Left ventricle myocardium inferior (tissue), 1 donor: ENCODE data around the gene FANCC. TPM values are rescaled to one million over a fixed set of nuclear protein-coding genes. Genes with fewer than 3 reads are reported as not detected.

Source experiments
- DNase-seq: peaks from one replicate; pipeline ENCODE4 v3.0.0-alpha.2; 2020
- H3K27ac ChIP-seq: fragments of 200-600 bp; replicated peaks from 2 replicates; pipeline ENCODE4 v1.8.0; 2021
- H3K27me3 ChIP-seq: fragments of 200-600 bp; 2 replicates; pipeline ENCODE4 v1.8.0; 2021; ENCODE audit warnings: low read depth
- H3K36me3 ChIP-seq: fragments of 200-600 bp; 2 replicates; pipeline ENCODE4 v1.8.0; 2021
- H3K4me1 ChIP-seq: fragments of 200-600 bp; 2 replicates; pipeline ENCODE4 v1.8.0; 2021
- H3K4me3 ChIP-seq: fragments of 200-600 bp; 2 replicates; pipeline ENCODE4 v1.8.0; 2021; ENCODE audit warnings: mild to moderate bottlenecking, moderate library complexity
- H3K9me3 ChIP-seq: fragments of 200-600 bp; replicated peaks from 2 replicates; pipeline ENCODE4 v1.8.0; 2021
- intact Hi-C: fragments of 100-400 bp; cut with micrococcal nuclease; formaldehyde crosslinking; loops from one replicate; pipeline ENCODE4 v1.11.0; 2022
- total RNA-seq: library from RNA; stranded (reverse); fragmentation: NEBNext Ultra II Directional; extraction: Animal tissue kit (Norgen Biotek cat#: 25700); gene quantifications from one replicate; pipeline ENCODE4 v1.2.1, GENCODE V29; 2021
- TF ChIP-seq, protein P1 (sequence below): fragments of 200-600 bp; IDR thresholded peaks from 2 replicates; pipeline ENCODE4 v1.8.0; 2021; ENCODE audit warnings: antibody characterized with exemption, mild to moderate bottlenecking, borderline replicate concordance
- donor health status: DM: no; HTN: yes; CAD: no; lungs with severe emphysema.

Gene FANCC
- total RNA-seq, 1 donor from 2014 or later, result 4.1 TPM

DNA sequence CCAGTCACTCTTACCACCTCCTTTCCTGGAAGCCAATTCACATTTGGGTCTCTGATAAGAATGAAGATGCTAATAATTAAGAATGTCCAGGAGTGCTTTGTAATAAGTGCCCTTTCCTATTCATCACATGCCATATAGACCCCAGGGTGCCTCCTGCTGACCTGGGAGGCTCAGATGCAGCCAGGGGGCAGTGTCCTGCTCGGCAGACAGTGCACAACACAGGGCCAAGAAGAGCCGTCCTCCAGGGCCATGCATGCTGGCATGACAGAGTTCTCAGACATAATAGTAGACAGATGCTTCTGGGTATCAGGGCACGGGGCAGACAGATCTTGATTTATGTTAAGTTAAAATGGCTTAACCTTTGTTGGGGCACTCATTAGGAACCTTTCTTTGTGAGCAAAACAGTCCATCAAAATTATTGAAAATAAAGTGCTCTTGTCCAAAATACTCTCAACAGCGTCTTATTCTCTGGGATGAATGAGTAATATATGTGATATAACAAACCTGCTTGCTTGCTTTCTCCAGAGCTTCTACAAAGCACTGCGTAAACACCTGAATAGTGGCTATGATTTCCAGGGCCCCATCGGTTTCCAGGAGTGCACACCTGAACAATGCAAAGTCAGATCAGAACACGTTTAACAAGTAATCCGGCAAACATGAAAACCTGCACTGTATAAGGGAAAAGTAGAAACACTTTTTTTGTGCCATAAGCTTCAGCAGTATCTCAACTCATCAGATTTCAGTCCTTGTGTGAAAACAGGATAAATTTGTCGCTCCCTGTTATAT, 192.7 kb downstream of the FANCC start:
- Histone ChIP-seq H3K36me3 (no peaks in the 10 kb centered on the region), H3K4me1 (peaks cover 20% of the 10 kb centered on the region), H3K27ac (no peak overlapping the region), H3K4me3 (no peak overlapping the region), H3K27me3 (no peaks in the 10 kb centered on the region), H3K9me3 (no peaks in the 10 kb centered on the region)
- intact Hi-C loops, result loop anchor here (5.0 kb wide), 1 partner anchor 342 kb away; no protein-coding TSS in a partner anchor
- DNase-seq, result no peak
- TF ChIP-seq, protein P1, sequence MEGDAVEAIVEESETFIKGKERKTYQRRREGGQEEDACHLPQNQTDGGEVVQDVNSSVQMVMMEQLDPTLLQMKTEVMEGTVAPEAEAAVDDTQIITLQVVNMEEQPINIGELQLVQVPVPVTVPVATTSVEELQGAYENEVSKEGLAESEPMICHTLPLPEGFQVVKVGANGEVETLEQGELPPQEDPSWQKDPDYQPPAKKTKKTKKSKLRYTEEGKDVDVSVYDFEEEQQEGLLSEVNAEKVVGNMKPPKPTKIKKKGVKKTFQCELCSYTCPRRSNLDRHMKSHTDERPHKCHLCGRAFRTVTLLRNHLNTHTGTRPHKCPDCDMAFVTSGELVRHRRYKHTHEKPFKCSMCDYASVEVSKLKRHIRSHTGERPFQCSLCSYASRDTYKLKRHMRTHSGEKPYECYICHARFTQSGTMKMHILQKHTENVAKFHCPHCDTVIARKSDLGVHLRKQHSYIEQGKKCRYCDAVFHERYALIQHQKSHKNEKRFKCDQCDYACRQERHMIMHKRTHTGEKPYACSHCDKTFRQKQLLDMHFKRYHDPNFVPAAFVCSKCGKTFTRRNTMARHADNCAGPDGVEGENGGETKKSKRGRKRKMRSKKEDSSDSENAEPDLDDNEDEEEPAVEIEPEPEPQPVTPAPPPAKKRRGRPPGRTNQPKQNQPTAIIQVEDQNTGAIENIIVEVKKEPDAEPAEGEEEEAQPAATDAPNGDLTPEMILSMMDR, result peak; percentile 43

GRCh38 chr9:95120781-95121370, 196.6 kb downstream of the FANCC start:
- intact Hi-C loops, result no loop called here
- TF ChIP-seq, protein P1, result no peak
- DNase-seq, result no peak
- Histone ChIP-seq H3K27me3 (no peaks in the 10 kb centered on the region), H3K9me3 (no peaks in the 10 kb centered on the region), H3K27ac (no peak overlapping the region), H3K36me3 (no peaks in the 10 kb centered on the region), H3K4me3 (no peak overlapping the region), H3K4me1 (peaks cover 21% of the 10 kb centered on the region)

GRCh38 chr9:95118596-95118995, 198.9 kb downstream of the FANCC start:
- Histone ChIP-seq H3K9me3 (no peaks in the 10 kb centered on the region), H3K27ac (no peak overlapping the region), H3K27me3 (no peaks in the 10 kb centered on the region), H3K4me1 (peaks cover 29% of the 10 kb centered on the region), H3K4me3 (no peak overlapping the region), H3K36me3 (no peaks in the 10 kb centered on the region)
- intact Hi-C loops, result no loop called here
- TF ChIP-seq, protein P1, result no peak
- no peak for DNase-seq

DNA sequence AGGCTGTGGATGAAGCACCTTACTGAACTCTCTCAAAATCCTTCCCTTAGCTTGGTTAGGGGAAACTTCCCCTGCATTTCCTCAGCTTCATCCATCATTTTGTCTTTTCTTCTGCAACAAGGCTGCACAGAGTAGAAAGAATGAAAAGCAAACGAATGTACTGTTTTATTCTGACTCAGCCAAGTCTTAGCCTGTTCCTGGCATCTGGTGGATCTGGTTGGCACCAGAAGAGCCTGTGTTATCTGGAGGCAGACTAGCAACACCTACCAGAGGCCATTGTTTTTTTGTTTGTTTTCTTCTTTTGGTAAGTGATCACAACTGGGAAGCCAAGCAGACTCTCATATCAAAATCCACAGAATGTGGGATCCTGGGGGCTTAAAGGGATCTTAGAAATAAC, 200.7 kb downstream of the FANCC start:
- Histone ChIP-seq H3K9me3 (no peaks in the 10 kb centered on the region), H3K4me3 (no peak overlapping the region), H3K4me1 (peaks cover 29% of the 10 kb centered on the region), H3K27me3 (no peaks in the 10 kb centered on the region), H3K27ac (no peak overlapping the region), H3K36me3 (peaks cover 12% of the 10 kb centered on the region)
- no peak for DNase-seq
- TF ChIP-seq, protein P1, result no peak
- intact Hi-C loops, result no loop called here

- peak overlapping the region; percentile 2 for H3K27ac ChIP-seq
- intact Hi-C loops, result no loop called here
Measured at GRCh38 chr9:95116002-95116807, 201.3 kb downstream of the FANCC start.

More at GRCh38 chr9:95116002-95116807, 201.3 kb downstream of the FANCC start:
- DNase-seq, result no peak
- no peaks in the 10 kb centered on the region for H3K27me3 ChIP-seq
- H3K4me3 ChIP-seq, result no peak overlapping the region
- H3K36me3 ChIP-seq, result peaks cover 18% of the 10 kb centered on the region
- no peaks in the 10 kb centered on the region for H3K9me3 ChIP-seq
- peaks cover 27% of the 10 kb centered on the region for H3K4me1 ChIP-seq
- TF ChIP-seq, protein P1, result peak; percentile 52
